GM12864 (cell line): ENCODE measurements around the gene GTF3C6.
A peak's percentile ranks its signal among the peaks of the same experiment; 100 is the strongest.

Experiments used
- DNase-seq: peaks from one replicate; pipeline ENCODE4 v3.0.0-alpha.2; 2011; ENCODE audit warnings: low read depth
- H3K4me3 ChIP-seq: 2 replicates; pipeline ENCODE4 v1.5.1; 2011; ENCODE audit warnings: mild to moderate bottlenecking, low read depth, low read length, control low read depth
- CTCF ChIP-seq: IDR thresholded peaks from 2 replicates; pipeline ENCODE4 v1.5.1; 2011; ENCODE audit warnings: low read depth, mild to moderate bottlenecking, moderate library complexity, low read length, control low read depth, inconsistent platforms; ENCODE audit errors: missing control alignments

Gene GTF3C6

GRCh38 chr6:110976575-110976974, 18.1 kb downstream of the GTF3C6 start:
- no peak overlapping the region for H3K4me3 ChIP-seq
- no peak for TF ChIP-seq CTCF
- no peak for DNase-seq

- no peak for TF ChIP-seq CTCF
- H3K4me3 ChIP-seq, result no peak overlapping the region
- DNase-seq, result no peak
Measured at GRCh38 chr6:110979565-110980101, 21.1 kb downstream of the GTF3C6 start.

GRCh38 chr6:110980227-110980626, 21.7 kb downstream of the GTF3C6 start:
- no peak for TF ChIP-seq CTCF
- H3K4me3 ChIP-seq, result no peak overlapping the region

GRCh38 chr6:110980648-110981047, 22.1 kb downstream of the GTF3C6 start:
- H3K4me3 ChIP-seq, result peak overlapping the region; percentile 92; the same call in 1 of the 2 replicates
- no peak for TF ChIP-seq CTCF
- no peak for DNase-seq

More at GRCh38 chr6:110980227-110980626, 21.7 kb downstream of the GTF3C6 start:
- no peak for DNase-seq

- H3K4me3 ChIP-seq, result peak overlapping the region; percentile 92
- no peak for DNase-seq
- TF ChIP-seq CTCF, result no peak
Measured at GRCh38 chr6:110981202-110981600, 22.7 kb downstream of the GTF3C6 start.

GRCh38 chr6:110990840-110991576, 32.5 kb downstream of the GTF3C6 start:
- no peak for TF ChIP-seq CTCF
- DNase-seq, result no peak
- H3K4me3 ChIP-seq, result no peak overlapping the region

GRCh38 chr6:110996691-110997090, 38.2 kb downstream of the GTF3C6 start:
- DNase-seq, result no peak
- TF ChIP-seq CTCF, result no peak
- no peak overlapping the region for H3K4me3 ChIP-seq
